ENCODE results near the gene FGD3.
A peak's percentile ranks its signal among the peaks of the same experiment; 100 is the strongest.
"Not testable (repeated sequence)": the region's sequence is repeated elsewhere in the genome, so short reads cannot be mapped to it uniquely, and the experiment has no call there.

FGD3 gene

GRCh38 chr9:93007529-93008058 lies 60.3 kb downstream of the FGD3 start:
- DNase-seq (ENCODE audit: low spot score) = no peak

- no peak for DNase-seq (ENCODE audit: low spot score)
Measured at GRCh38 chr9:93008457-93008856, 61.1 kb downstream of the FGD3 start.

- no peak for DNase-seq (ENCODE audit: low spot score)
Measured at GRCh38 chr9:93009337-93010015, 62.2 kb downstream of the FGD3 start.

- no peak for DNase-seq (ENCODE audit: low spot score)
Measured at GRCh38 chr9:93010056-93010455, 62.7 kb downstream of the FGD3 start.

- no peak for DNase-seq (ENCODE audit: low spot score)
Measured at GRCh38 chr9:93010704-93011103, 63.4 kb downstream of the FGD3 start.

- DNase-seq (ENCODE audit: low spot score) = no peak
Measured at GRCh38 chr9:93011114-93011513, 63.8 kb downstream of the FGD3 start.

- DNase-seq (ENCODE audit: low spot score) = no peak
Measured at GRCh38 chr9:93012963-93013855, 65.9 kb downstream of the FGD3 start.

GRCh38 chr9:93013856-93014582 lies 66.7 kb downstream of the FGD3 start:
- no peak for DNase-seq (ENCODE audit: low spot score)

GRCh38 chr9:93015190-93015589 lies 67.9 kb downstream of the FGD3 start:
- DNase-seq (ENCODE audit: low spot score) = not testable (repeated sequence)

- DNase-seq (ENCODE audit: low spot score) = no peak
Measured at GRCh38 chr9:93017621-93018020, 70.3 kb downstream of the FGD3 start.

GRCh38 chr9:93020151-93020550 lies 72.8 kb downstream of the FGD3 start:
- DNase-seq (ENCODE audit: low spot score) = no peak

- DNase-seq (ENCODE audit: low spot score) = peak; percentile 34
Measured at GRCh38 chr9:93020771-93021670, 73.7 kb downstream of the FGD3 start.

- DNase-seq (ENCODE audit: low spot score) = no peak
Measured at GRCh38 chr9:93022066-93022465, 74.7 kb downstream of the FGD3 start.

- no peak for DNase-seq (ENCODE audit: low spot score)
Measured at GRCh38 chr9:93022721-93023520, 75.6 kb downstream of the FGD3 start.

- DNase-seq (ENCODE audit: low spot score) = no peak
Measured at GRCh38 chr9:93023521-93023815, 76.1 kb downstream of the FGD3 start.

- DNase-seq (ENCODE audit: low spot score) = no peak
Measured at GRCh38 chr9:93024646-93024910, 77.3 kb downstream of the FGD3 start.

GRCh38 chr9:93024986-93025630 lies 77.8 kb downstream of the FGD3 start:
- peak; percentile 34 for DNase-seq (ENCODE audit: low spot score)

- DNase-seq (ENCODE audit: low spot score) = no peak
Measured at GRCh38 chr9:93025736-93026135, 78.4 kb downstream of the FGD3 start.

- no peak for DNase-seq (ENCODE audit: low spot score)
Measured at GRCh38 chr9:93026640-93027039, 79.3 kb downstream of the FGD3 start.

- no peak for DNase-seq (ENCODE audit: low spot score)
Measured at GRCh38 chr9:93027750-93028149, 80.4 kb downstream of the FGD3 start.

Data from CD4-positive, alpha-beta T cell treated with Interleukin-15 for 4 hours (primary cell).